Neural cell (in vitro differentiated cells): ENCODE results near the gene ANXA10. TPM values are rescaled to one million over a fixed set of nuclear protein-coding genes. Genes with fewer than 3 reads are reported as not detected.

ENCODE experiments used
- H2AFZ ChIP-seq: fragments of 200-600, 300-800 bp; sonication (generic), shearing (Covaris generic); 2 replicates; pipeline ENCODE4 v1.6.0; 2014; ENCODE audit warnings: low read depth, mild to moderate bottlenecking, antibody characterized with exemption, low read length, moderate library complexity
- H3F3A ChIP-seq: fragments of 200-600 bp; shearing (Covaris generic); 2 replicates; pipeline ENCODE4 v1.6.1; 2016; ENCODE audit warnings: mild to moderate bottlenecking, moderate library complexity, mixed read lengths, antibody characterized with exemption, low read length; ENCODE audit not compliant: insufficient read depth, poor library complexity, severe bottlenecking
- H3K27ac ChIP-seq: fragments of 200-600, 300-800 bp; sonication (generic), shearing (Covaris generic); 2 replicates; pipeline ENCODE4 v1.5.1; 2014; ENCODE audit warnings: mild to moderate bottlenecking, low read length, moderate library complexity
- H3K27me3 ChIP-seq: fragments of 300-800, 200-600 bp; sonication (generic), shearing (Covaris generic); 2 replicates; pipeline ENCODE4 v1.6.0; 2014; ENCODE audit warnings: mild to moderate bottlenecking, low read depth, low read length, moderate library complexity; ENCODE audit not compliant: insufficient read depth
- H3K36me3 ChIP-seq: fragments of 300-800, 200-600 bp; sonication (generic), shearing (Covaris generic); 2 replicates; pipeline ENCODE4 v1.5.1; 2014; ENCODE audit warnings: mild to moderate bottlenecking, antibody characterized with exemption, low read length, moderate library complexity; ENCODE audit not compliant: insufficient read depth
- H3K4me2 ChIP-seq: fragments of 300-800, 200-600 bp; sonication (generic), shearing (Covaris generic); 2 replicates; pipeline ENCODE4 v1.6.0; 2014; ENCODE audit warnings: mild to moderate bottlenecking, low read length
- H3K4me3 ChIP-seq: fragments of 300-800, 200-600 bp; sonication (generic), shearing (Covaris generic); 2 replicates; pipeline ENCODE4 v1.5.1; 2014; ENCODE audit warnings: mild to moderate bottlenecking, low read length, moderate library complexity
- H3K79me2 ChIP-seq: fragments of 200-600 bp; shearing (Covaris generic); replicated peaks from 2 replicates; pipeline ENCODE4 v1.6.0; 2014; ENCODE audit warnings: mild to moderate bottlenecking, low read length, moderate library complexity; ENCODE audit not compliant: insufficient read depth
- H3K9ac ChIP-seq: fragments of 300-800, 200-600 bp; sonication (generic), shearing (Covaris generic); 2 replicates; pipeline ENCODE4 v1.6.1; 2016; ENCODE audit warnings: mild to moderate bottlenecking, low read length, mixed read lengths
- H3K9me2 ChIP-seq: fragments of 200-600 bp; shearing (Covaris generic); 2 replicates; pipeline ENCODE4 v1.6.1; 2016; ENCODE audit warnings: mild to moderate bottlenecking, low read length, mixed read lengths; ENCODE audit not compliant: insufficient read depth
- H3K9me3 ChIP-seq: fragments of 200-600, 300-800 bp; sonication (generic), shearing (Covaris generic); 2 replicates; pipeline ENCODE4 v1.6.1; 2016; ENCODE audit warnings: mild to moderate bottlenecking, mixed run types, low read length, moderate library complexity, mixed read lengths
- H4K20me1 ChIP-seq: fragments of 200-600 bp; shearing (Covaris generic); 2 replicates; pipeline ENCODE4 v1.6.1; 2016; ENCODE audit warnings: mild to moderate bottlenecking, mixed run types; ENCODE audit not compliant: insufficient read depth
- CTCF ChIP-seq: fragments of 450-650 bp; IDR thresholded peaks from 2 replicates; pipeline ENCODE4 v1.5.1; 2014; ENCODE audit warnings: antibody characterized with exemption, mild to moderate bottlenecking, moderate library complexity; ENCODE audit not compliant: poor library complexity, severe bottlenecking
- EP300 ChIP-seq: fragments of 450-650 bp; conservative IDR thresholded peaks from 2 replicates; pipeline ENCODE4 v1.6.1; 2014; ENCODE audit warnings: antibody characterized with exemption, mild to moderate bottlenecking, moderate library complexity; ENCODE audit not compliant: poor library complexity, severe bottlenecking
- EZH2 ChIP-seq: fragments of 200-600, 300-800 bp; shearing (Covaris generic), sonication (generic); IDR thresholded peaks from 2 replicates; pipeline ENCODE4 v1.6.1; 2014; ENCODE audit warnings: antibody characterized with exemption, low read length, borderline replicate concordance, mild to moderate bottlenecking; ENCODE audit not compliant: insufficient read depth, poor library complexity, severe bottlenecking
- MXI1 ChIP-seq: fragments of 450-650 bp; conservative IDR thresholded peaks from 2 replicates; pipeline ENCODE4 v1.6.1; 2014; ENCODE audit warnings: antibody characterized with exemption, mild to moderate bottlenecking; ENCODE audit not compliant: poor library complexity, severe bottlenecking
- POLR2AphosphoS5 ChIP-seq: IDR thresholded peaks from 2 replicates; pipeline ENCODE4 v1.6.1; 2012
- RAD21 ChIP-seq: fragments of 450-650 bp; conservative IDR thresholded peaks from 2 replicates; pipeline ENCODE4 v1.6.1; 2014; ENCODE audit warnings: antibody characterized with exemption, mild to moderate bottlenecking, moderate library complexity
- REST ChIP-seq: IDR thresholded peaks from 2 replicates; pipeline ENCODE4 v1.6.1; 2012; ENCODE audit warnings: borderline replicate concordance
- SMC3 ChIP-seq: fragments of 450-650 bp; conservative IDR thresholded peaks from 2 replicates; pipeline ENCODE4 v1.6.1; 2014; ENCODE audit warnings: antibody characterized with exemption, mild to moderate bottlenecking, moderate library complexity; ENCODE audit not compliant: poor library complexity
- TAF1 ChIP-seq: IDR thresholded peaks from 2 replicates; pipeline ENCODE4 v1.6.1; 2012; ENCODE audit warnings: low read depth
- polyA plus RNA-seq: library from polyadenylated mRNA; depleted of rRNA; stranded (reverse); fragments of >200 nt; gene quantifications from 2 replicates; pipeline ENCODE4 v1.2.3, GENCODE V29; 2014

The ANXA10 gene
- polyA plus RNA-seq, 1 donor from 2014 or later, result not detected

- no peak overlapping the region for H3K4me2 ChIP-seq
Observed at GRCh38 chr4:168152837-168153500, 60.6 kb downstream of the ANXA10 start.

More at GRCh38 chr4:168152837-168153500, 60.6 kb downstream of the ANXA10 start:
- Histone ChIP-seq H3K79me2 (no peaks in the 10 kb centered on the region), H3K9me2 (no peaks in the 10 kb centered on the region), H3K9ac (no peak overlapping the region), H3K4me3 (no peak overlapping the region), H4K20me1 (no peaks in the 10 kb centered on the region), H3K36me3 (no peaks in the 10 kb centered on the region), H3K27ac (no peak overlapping the region), H3F3A (no peaks in the 10 kb centered on the region), H2AFZ (no peak overlapping the region), H3K9me3 (no peaks in the 10 kb centered on the region), H3K27me3 (no peaks in the 10 kb centered on the region)
- TF ChIP-seq POLR2AphosphoS5 (no peak), TAF1 (no peak), MXI1 (no peak), RAD21 (no peak), EP300 (no peak), REST (no peak), EZH2 (no peak), SMC3 (no peak), CTCF (no peak)
